ENCODE results near the gene HTRA1.

HTRA1 gene

DNA sequence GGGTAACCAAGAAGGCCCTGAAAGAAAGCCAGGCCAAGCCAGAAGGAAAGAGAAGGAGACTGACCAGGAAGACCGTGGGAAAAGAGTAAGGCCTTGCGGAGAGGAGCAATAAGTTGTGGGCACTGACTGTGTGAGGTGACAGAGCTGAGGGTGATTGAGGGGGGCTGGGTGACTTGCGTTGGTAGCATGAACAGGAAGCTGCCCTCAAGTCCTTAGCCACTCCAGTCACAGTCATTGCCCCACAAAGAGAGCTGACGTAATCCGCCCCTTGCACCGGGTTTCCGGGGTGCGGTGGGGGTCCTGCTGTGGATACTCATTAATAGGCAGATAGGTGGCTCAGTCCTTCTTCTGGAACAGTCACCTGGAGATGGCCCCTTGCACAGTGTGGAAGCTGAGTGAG is 83.1 kb downstream of the HTRA1 start:
- TF ChIP-seq, protein P1, sequence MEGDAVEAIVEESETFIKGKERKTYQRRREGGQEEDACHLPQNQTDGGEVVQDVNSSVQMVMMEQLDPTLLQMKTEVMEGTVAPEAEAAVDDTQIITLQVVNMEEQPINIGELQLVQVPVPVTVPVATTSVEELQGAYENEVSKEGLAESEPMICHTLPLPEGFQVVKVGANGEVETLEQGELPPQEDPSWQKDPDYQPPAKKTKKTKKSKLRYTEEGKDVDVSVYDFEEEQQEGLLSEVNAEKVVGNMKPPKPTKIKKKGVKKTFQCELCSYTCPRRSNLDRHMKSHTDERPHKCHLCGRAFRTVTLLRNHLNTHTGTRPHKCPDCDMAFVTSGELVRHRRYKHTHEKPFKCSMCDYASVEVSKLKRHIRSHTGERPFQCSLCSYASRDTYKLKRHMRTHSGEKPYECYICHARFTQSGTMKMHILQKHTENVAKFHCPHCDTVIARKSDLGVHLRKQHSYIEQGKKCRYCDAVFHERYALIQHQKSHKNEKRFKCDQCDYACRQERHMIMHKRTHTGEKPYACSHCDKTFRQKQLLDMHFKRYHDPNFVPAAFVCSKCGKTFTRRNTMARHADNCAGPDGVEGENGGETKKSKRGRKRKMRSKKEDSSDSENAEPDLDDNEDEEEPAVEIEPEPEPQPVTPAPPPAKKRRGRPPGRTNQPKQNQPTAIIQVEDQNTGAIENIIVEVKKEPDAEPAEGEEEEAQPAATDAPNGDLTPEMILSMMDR (conservative IDR thresholded peaks at IDR 0.05): no peak
- no peak for TF ChIP-seq ZFX (IDR thresholded peaks at IDR 0.05)
- H3K27ac ChIP-seq: no peak overlapping the region

DNA sequence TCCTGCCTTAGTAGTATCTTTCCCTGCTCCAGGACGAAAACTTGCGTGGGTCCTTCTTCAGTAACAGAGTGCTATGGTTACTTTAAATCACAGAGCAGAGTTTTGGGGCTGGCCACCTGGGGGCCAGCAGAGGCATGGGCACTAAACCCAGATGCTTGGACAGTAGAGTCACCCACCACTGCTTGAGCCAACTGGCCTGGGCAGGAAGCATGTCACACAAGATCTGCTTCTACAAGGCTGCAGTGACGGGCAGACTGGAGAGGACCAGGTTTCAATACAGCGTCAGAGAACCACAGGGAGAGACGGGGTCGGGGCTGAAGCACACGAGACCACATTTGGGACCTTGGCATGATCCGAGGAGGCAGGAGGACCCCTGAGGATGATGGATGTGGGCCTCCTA is 84.9 kb downstream of the HTRA1 start:
- no peak overlapping the region for H3K27ac ChIP-seq
- TF ChIP-seq ZFX (IDR thresholded peaks at IDR 0.05): no peak
- TF ChIP-seq, protein P1 (conservative IDR thresholded peaks at IDR 0.05): no peak

DNA sequence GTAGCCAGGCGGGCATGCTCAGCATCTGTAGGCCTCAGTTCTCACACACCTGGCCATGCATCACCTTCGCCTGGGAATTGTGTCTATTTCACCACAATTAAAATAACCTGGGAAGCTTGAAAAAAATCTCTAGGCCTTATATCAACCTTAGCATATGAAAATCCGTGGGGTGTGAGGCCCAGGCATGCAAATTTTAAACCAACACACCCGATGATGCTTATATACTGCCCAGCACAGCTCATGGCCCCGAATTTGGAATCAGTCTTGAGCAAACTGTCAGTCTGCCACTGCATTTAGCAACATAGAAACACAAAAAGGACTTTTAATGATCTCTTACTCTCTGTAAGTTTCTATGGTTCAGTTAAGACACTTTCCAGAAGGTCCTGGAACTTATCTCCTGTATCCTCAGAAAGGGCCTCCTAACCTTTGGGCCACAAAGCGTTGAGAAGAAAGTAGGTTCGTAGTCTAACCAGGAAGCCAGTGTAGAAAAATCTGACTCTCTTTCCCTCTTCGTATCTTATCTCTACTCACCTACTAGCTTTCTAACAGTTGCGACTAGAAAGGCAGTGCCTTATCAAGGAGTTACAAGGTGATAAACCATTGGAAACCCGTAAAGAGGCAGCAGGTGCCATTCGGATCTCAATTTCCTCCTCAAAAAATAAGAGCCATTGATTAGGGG is 87.2 kb downstream of the HTRA1 start:
- no peak for TF ChIP-seq ZFX (IDR thresholded peaks at IDR 0.05)
- TF ChIP-seq, protein P1 (conservative IDR thresholded peaks at IDR 0.05): no peak

DNA sequence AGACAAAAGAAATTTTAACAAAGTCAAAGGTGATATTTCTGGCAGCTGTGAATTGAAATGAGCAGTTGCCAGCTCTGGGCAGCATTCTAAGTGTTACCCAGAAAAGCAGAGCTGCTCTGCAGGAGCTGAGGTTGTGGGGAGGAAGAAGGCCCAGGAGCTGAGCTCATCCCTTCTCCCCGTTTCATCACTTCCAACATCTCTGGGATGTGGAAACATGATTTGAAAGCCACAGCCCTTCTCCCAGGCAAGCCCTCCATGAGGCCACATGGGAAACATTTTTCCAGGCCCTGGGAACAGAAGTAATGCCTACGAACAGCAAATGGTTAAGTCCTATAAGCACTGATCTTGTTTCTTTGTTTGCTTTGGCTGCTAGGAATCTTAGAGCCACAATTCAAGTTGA is 88.3 kb downstream of the HTRA1 start:
- no peak for TF ChIP-seq ZFX (IDR thresholded peaks at IDR 0.05)
- TF ChIP-seq, protein P1 (conservative IDR thresholded peaks at IDR 0.05): no peak
- H3K27ac ChIP-seq: no peak overlapping the region

More for the DNA sequence above, 87.2 kb downstream of the HTRA1 start:
- H3K27ac ChIP-seq: no peak overlapping the region

DNA sequence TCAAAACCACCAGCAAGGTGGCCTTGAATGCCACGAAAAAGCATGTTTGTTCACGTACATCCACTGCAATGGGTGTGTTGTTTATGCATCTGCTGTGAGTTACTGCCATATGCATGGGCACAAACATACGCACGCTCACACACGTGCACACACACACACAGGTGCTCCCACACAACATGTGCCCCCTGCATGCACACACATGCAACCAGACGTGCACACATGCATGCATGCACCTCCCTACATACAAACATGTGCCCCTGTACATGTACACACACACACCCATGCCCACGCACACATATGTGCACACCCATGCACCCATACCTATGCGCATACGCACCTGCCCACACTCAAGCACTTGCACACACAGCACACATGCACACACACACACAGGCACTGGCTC is 89.1 kb downstream of the HTRA1 start:
- H3K27ac ChIP-seq: no peak overlapping the region
- TF ChIP-seq ZFX (IDR thresholded peaks at IDR 0.05): no peak; the same call in 1 of the 2 replicates
- TF ChIP-seq, protein P1 (conservative IDR thresholded peaks at IDR 0.05): no peak

DNA sequence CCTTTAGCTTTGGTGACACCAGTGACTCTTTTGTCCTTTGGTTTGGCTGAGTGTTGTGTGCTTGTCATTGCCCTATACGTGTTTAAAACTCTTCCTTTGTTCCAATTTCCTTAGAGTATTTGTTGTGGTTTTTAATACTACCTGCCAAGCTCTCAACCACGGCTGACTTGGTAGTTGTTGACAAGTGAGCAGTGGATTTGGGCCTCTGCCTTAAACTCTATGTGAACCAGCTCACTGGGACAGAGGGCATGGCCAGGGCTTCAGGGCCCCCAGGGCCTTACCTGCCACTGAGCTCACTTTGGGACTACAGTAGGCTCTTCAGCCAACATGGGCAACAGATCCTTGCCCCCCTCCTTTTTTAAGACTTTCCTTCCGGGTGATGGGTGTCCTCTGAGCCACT is 89.6 kb downstream of the HTRA1 start:
- TF ChIP-seq, protein P1 (conservative IDR thresholded peaks at IDR 0.05): no peak
- TF ChIP-seq ZFX (IDR thresholded peaks at IDR 0.05): no peak
- no peak overlapping the region for H3K27ac ChIP-seq

DNA sequence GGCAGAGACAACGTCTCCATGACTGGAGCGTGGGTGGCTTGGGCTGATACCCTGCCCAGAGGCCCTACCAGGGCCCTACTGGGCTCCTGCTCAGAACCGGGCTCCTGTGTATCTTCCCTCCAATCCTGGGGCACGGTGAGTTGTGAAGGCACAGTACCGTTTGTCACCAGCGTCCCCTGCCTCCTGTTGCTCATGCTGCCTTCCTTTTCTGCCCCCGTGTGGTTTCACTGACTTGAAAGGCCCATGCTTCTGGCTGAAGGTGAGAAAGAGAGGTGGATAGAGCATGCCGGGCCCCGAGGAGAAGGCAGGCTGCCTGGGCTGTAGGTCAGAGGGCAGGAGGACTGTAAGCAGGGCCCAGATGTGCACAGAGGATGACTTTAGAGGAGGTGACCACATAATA is 90.1 kb downstream of the HTRA1 start:
- TF ChIP-seq, protein P1 (conservative IDR thresholded peaks at IDR 0.05): no peak
- TF ChIP-seq ZFX (IDR thresholded peaks at IDR 0.05): no peak
- H3K27ac ChIP-seq: no peak overlapping the region

All from C4-2B (cell line).